K562 (cell line): ENCODE results near the gene FAM131C. TPM values are rescaled to one million over a fixed set of nuclear protein-coding genes. Genes with fewer than 3 reads are reported as not detected.

Experiments used
- HDAC2 ChIP-seq: fragments of 450-650 bp; IDR thresholded peaks from 2 replicates; pipeline ENCODE4 v1.6.1; 2016; ENCODE audit warnings: mild to moderate bottlenecking
- ILK ChIP-seq: fragments of 450-650 bp; IDR thresholded peaks from 2 replicates; pipeline ENCODE4 v1.6.1; 2016; ENCODE audit warnings: missing genetic modification characterization, low read depth, mild to moderate bottlenecking, missing compliant biosample characterization, moderate library complexity, borderline replicate concordance
- L3MBTL2 ChIP-seq: fragments of 450-650 bp; IDR thresholded peaks from 2 replicates; pipeline ENCODE4 v1.6.1; 2016; ENCODE audit warnings: mild to moderate bottlenecking, moderate library complexity
- PPARD ChIP-seq: fragments of 250-450 bp; sonication (Bioruptor Pico); IDR thresholded peaks from 2 replicates; pipeline ENCODE4 v1.8.0; 2022; ENCODE audit warnings: inconsistent platforms, mild to moderate bottlenecking, moderate library complexity
- REST ChIP-seq, 2 experiments: fragments of 450-650 bp; formaldehyde crosslinking in 1 of 2; IDR thresholded peaks; 2 replicates each; pipeline versions ENCODE4 v1.4.0 to v1.6.1; 2014 to 2020; ENCODE audit warnings: mild to moderate bottlenecking in 2 of 2, borderline replicate concordance in 1 of 2, low read depth in 1 of 2
- SOX6 ChIP-seq: fragments of 450-650 bp; IDR thresholded peaks from 2 replicates; pipeline ENCODE4 v1.6.1; 2014; ENCODE audit warnings: mild to moderate bottlenecking
- SRSF1 ChIP-seq: fragments of 200-400 bp; formaldehyde crosslinking; IDR thresholded peaks from 2 replicates; pipeline ENCODE4 v1.6.1; 2017; ENCODE audit warnings: mild to moderate bottlenecking, low read depth, low read length, moderate library complexity
- ZC3H11A ChIP-seq: IDR thresholded peaks from 2 replicates; pipeline ENCODE4 v1.6.1; 2012; ENCODE audit warnings: low read depth, low read length, improper control_type of control experiment
- ZFPM2 ChIP-seq: fragments of 250-450 bp; sonication (Bioruptor Pico); IDR thresholded peaks from 2 replicates; pipeline ENCODE4 v1.5.1; 2022; ENCODE audit warnings: mild to moderate bottlenecking
- ZNF436 ChIP-seq: fragments of 250-450, 450-650 bp; sonication (Bioruptor Pico); formaldehyde crosslinking; IDR thresholded peaks from 2 replicates; pipeline ENCODE4 v1.7.0; 2020; ENCODE audit warnings: mild to moderate bottlenecking
- ZNF444 ChIP-seq: fragments of 250-450 bp; sonication (Bioruptor Pico); IDR thresholded peaks from 2 replicates; pipeline ENCODE4 v1.4.0; 2020; ENCODE audit warnings: mild to moderate bottlenecking, moderate library complexity
- ZNF561 ChIP-seq: fragments of 450-650 bp; formaldehyde crosslinking; conservative IDR thresholded peaks from 2 replicates; pipeline ENCODE4 v1.4.0; 2020; ENCODE audit warnings: mild to moderate bottlenecking, moderate library complexity
- ZNF57 ChIP-seq: fragments of 450-650 bp; formaldehyde crosslinking; IDR thresholded peaks from 2 replicates; pipeline ENCODE4 v1.4.0; 2020; ENCODE audit warnings: mild to moderate bottlenecking, moderate library complexity
- polyA plus RNA-seq, 8 experiments: library from polyadenylated mRNA; depleted of rRNA in 4 of 8; stranded (reverse) in 5 of 8; unstranded in 3 of 8; fragments of >200 nt; fragmentation: Nextera tagmentation in 2 of 8; fragmentation: Illumina TruSeq in 1 of 8; extraction: Ambion mirVana in 2 of 8; extraction: Trizol in 1 of 8; gene quantifications; 2 replicates each; pipeline versions ENCODE4 v1.2.1 to v1.2.3, GENCODE V29; 2011 to 2014; ENCODE audit warnings: inconsistent platforms in 1 of 8, missing spikeins in 1 of 8
- total RNA-seq, 7 experiments: library from RNA; depleted of rRNA in 6 of 7; stranded (reverse); fragments of >200 nt in 6 of 7; fragmentation: Illumina TruSeq in 2 of 7; extraction: Trizol in 2 of 7; gene quantifications; 2 replicates each; pipeline versions ENCODE4 v1.2.1 to v1.2.3, GENCODE V29; 2011 to 2021; ENCODE audit warnings: low replicate concordance in 1 of 7
- TF ChIP-seq, protein P1 (sequence below): fragments of 450-650 bp; formaldehyde crosslinking; IDR thresholded peaks from 2 replicates; pipeline ENCODE4 v1.4.0; 2020; ENCODE audit warnings: mild to moderate bottlenecking, moderate library complexity
- TF ChIP-seq, protein P2 (sequence below): fragments of 450-650 bp; IDR thresholded peaks from 2 replicates; pipeline ENCODE4 v1.6.1; 2017; ENCODE audit warnings: antibody characterized with exemption, mild to moderate bottlenecking

FAM131C gene
- total and polyA plus RNA-seq, 9 of the 15 experiments (the other 6 are each of a cell fraction or from before 2014, with no cell fraction given): 0.10 to 0.29 (median 0.16) TPM; not detected in 6

DNA sequence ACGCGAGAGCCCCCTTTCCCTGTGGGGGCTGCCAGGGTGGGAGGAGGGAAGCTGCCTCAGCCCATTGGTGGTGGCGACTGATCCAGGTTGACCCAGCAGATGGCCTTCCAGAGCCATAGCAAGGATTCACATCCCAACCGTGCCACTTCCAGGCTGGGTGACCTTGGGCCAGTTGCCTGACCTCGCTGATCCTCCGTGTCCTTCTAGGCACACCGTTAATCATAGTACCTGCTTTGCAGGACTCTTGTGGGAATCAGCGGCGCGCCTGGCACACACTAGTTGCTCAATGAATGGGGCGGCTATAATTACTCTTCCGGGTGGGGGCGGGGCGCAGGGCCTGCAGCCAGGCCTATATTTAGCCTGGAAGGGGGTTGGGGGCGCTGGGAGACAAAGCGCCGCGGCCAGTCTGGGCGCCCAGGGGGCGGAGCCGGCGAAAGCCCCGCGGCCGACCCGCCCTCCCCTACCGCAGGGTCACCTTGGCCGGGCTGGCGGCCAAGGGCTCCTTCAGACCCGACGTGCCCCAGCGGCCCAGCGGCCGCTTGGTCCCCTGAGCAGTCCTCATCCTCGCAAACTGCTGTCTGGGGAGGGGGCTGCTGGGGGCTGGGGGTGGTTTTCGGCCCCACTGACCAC is 60.7 kb downstream of the FAM131C start (continued):
- TF ChIP-seq REST (IDR thresholded peaks at IDR 0.05; ENCODE audit: borderline replicate concordance) (peak; percentile 57; the same call in 1 of the 2 replicates), REST (CRISPR knock-in tag; IDR thresholded peaks at IDR 0.05; ENCODE audit: low read depth) (no peak), ILK (tag) (no peak), ZNF436 (CRISPR knock-in tag) (no peak), ZFPM2 (CRISPR knock-in tag) (no peak), PPARD (CRISPR knock-in tag) (no peak), L3MBTL2 (no peak), HDAC2 (peak; percentile 86), ZNF561 (CRISPR knock-in tag) (no peak), ZNF444 (CRISPR knock-in tag) (no peak), SRSF1 (no peak), ZNF57 (CRISPR knock-in tag) (no peak), SOX6 (peak; percentile 44), ZC3H11A (no peak)
- TF ChIP-seq, protein P1, sequence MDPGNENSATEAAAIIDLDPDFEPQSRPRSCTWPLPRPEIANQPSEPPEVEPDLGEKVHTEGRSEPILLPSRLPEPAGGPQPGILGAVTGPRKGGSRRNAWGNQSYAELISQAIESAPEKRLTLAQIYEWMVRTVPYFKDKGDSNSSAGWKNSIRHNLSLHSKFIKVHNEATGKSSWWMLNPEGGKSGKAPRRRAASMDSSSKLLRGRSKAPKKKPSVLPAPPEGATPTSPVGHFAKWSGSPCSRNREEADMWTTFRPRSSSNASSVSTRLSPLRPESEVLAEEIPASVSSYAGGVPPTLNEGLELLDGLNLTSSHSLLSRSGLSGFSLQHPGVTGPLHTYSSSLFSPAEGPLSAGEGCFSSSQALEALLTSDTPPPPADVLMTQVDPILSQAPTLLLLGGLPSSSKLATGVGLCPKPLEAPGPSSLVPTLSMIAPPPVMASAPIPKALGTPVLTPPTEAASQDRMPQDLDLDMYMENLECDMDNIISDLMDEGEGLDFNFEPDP (CRISPR knock-in tag): no peak
- TF ChIP-seq, protein P2, sequence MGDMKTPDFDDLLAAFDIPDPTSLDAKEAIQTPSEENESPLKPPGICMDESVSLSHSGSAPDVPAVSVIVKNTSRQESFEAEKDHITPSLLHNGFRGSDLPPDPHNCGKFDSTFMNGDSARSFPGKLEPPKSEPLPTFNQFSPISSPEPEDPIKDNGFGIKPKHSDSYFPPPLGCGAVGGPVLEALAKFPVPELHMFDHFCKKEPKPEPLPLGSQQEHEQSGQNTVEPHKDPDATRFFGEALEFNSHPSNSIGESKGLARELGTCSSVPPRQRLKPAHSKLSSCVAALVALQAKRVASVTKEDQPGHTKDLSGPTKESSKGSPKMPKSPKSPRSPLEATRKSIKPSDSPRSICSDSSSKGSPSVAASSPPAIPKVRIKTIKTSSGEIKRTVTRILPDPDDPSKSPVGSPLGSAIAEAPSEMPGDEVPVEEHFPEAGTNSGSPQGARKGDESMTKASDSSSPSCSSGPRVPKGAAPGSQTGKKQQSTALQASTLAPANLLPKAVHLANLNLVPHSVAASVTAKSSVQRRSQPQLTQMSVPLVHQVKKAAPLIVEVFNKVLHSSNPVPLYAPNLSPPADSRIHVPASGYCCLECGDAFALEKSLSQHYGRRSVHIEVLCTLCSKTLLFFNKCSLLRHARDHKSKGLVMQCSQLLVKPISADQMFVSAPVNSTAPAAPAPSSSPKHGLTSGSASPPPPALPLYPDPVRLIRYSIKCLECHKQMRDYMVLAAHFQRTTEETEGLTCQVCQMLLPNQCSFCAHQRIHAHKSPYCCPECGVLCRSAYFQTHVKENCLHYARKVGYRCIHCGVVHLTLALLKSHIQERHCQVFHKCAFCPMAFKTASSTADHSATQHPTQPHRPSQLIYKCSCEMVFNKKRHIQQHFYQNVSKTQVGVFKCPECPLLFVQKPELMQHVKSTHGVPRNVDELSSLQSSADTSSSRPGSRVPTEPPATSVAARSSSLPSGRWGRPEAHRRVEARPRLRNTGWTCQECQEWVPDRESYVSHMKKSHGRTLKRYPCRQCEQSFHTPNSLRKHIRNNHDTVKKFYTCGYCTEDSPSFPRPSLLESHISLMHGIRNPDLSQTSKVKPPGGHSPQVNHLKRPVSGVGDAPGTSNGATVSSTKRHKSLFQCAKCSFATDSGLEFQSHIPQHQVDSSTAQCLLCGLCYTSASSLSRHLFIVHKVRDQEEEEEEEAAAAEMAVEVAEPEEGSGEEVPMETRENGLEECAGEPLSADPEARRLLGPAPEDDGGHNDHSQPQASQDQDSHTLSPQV: peak; percentile 43; the same call in 1 of the 2 replicates
